Measurements from ENCODE around the gene SRSF3. TPM values are rescaled to one million over a fixed set of nuclear protein-coding genes. Genes with fewer than 3 reads are reported as not detected.

Gene SRSF3
- 254 TPM for total RNA-seq

GRCh38 chr6:36594029-36594815, at the start of gene SRSF3:
Gene SRSF3, plus strand, starts transcription at chr6:36594362. Its CDS starts 2,401 bp downstream, at chr6:36596763.

DNA sequence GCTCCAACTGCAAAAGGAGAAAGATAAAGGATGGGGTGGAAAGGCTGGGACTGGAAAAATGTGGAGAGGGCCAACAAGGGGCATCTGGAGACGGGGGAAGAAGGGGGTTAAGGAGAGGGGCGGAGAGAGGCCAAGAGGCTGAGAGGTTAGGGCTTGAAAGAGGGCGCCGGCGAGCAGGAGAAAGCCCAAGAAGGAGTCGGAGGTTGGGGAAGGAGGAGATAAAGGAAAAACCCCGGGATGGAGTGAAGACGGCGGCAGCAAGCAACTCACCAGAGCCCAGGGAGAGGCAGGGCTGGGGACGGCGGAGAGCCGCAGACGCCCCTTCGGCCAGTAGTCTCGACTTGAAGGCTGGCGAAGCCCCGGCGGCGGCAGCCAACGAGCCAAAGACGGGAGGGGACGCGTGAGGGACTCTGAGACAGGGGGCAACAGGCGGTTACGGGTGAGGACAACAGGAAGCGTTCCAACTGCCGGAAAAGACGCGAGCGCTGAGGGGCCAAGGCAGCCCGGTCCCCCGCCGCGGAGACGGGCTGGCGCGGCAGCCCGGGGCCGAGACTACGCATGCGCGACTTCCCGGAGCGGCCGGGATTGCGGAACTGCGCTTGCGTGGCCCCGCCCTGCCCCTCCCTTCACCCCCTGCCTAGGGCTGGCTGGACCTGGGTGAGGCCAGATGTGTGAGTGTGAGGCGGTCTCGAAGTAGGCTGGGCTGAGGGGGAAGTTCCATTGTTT, 47.1 kb upstream of the SRSF3 start, which contains the start of gene STK38:
Gene STK38 (minus strand): TSS at position 560 of the 726 bp plus-strand sequence. CDS start 7,277 bp downstream, outside the sequence.

Other genes starting within 250 kb of the SRSF3 start
- 0.38 TPM for gene ETV7, start 206.7 kb upstream of the SRSF3 start, total RNA-seq
- not detected for gene PXT1, start 151.5 kb upstream of the SRSF3 start, total RNA-seq
- 73.7 TPM for gene KCTD20, start 151.4 kb upstream of the SRSF3 start, total RNA-seq
- gene STK38, start 46.9 kb upstream of the SRSF3 start, total RNA-seq = 27.3 TPM
- gene CDKN1A, start 84.4 kb downstream of the SRSF3 start, total RNA-seq = 24.5 TPM
- 0.33 TPM for gene RAB44, start 103.5 kb downstream of the SRSF3 start, total RNA-seq
- 10.8 TPM for gene CPNE5, start 245.1 kb downstream of the SRSF3 start, total RNA-seq